ENCODE results near the gene CCR7.

The CCR7 gene

GRCh38 chr17:40535924-40536294 lies 29.4 kb downstream of the CCR7 start:
- CTCF ChIA-PET, result no interaction called here
- no peak for TF ChIP-seq CTCF (conservative IDR thresholded peaks at IDR 0.05; ENCODE audit: low read depth)
- DNase-seq (ENCODE audit: low spot score), result no peak
- POLR2A ChIA-PET (ENCODE audit: low non-redundant PET), result interaction anchor here (1.3 kb wide), 1 partner anchor 40 kb away, joined by 3 read pairs; no protein-coding TSS in a partner anchor
- peak overlapping the region; percentile 78 for H3K27ac ChIP-seq

DNA sequence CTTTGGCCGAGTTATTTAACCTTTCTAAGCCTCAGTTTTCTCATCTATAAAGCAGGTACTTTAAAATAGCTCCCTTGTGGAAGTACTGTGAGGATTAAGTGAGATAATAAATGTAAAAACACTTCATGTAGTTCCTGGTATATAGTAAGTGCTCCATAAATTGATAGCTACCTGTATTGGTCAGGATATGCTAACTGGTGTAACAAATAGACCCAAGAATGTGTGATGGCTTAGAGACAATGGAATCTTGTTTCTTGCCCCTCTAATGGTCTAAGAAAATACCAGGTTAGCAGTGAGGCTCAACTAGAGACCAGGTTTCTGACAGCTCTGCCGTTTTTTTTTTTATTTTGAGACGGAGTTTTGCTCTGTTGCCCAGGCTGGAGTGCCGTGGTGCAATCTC lies 29.8 kb downstream of the CCR7 start:
- H3K27ac ChIP-seq, result peak overlapping the region; percentile 78

GRCh38 chr17:40534371-40535189 lies 30.7 kb downstream of the CCR7 start:
- ChIA-PET CTCF (interaction anchor here (0.7 to 3.3 kb wide), 7 partner anchors 13 to 1961 kb away, joined by 3 to 26 read pairs (median 10); no protein-coding TSS in a partner anchor), POLR2A (ENCODE audit: low non-redundant PET) (interaction anchor here (0.6 to 1.3 kb wide), 4 partner anchors 35 to 92 kb away, joined by 3 to 4 read pairs (median 3); partner anchors contain the start of gene IGFBP4)
- H3K27ac ChIP-seq, result peak overlapping the region; percentile 71

More for the DNA sequence above, 29.8 kb downstream of the CCR7 start:
- POLR2A ChIA-PET (ENCODE audit: low non-redundant PET), result interaction anchor here (1.3 kb wide), 1 partner anchor 40 kb away, joined by 3 read pairs; no protein-coding TSS in a partner anchor
- no peak for DNase-seq (ENCODE audit: low spot score)
- CTCF ChIA-PET, result interaction anchor here (3.3 kb wide), 1 partner anchor 25 kb away, joined by 26 read pairs; no protein-coding TSS in a partner anchor
- no peak for TF ChIP-seq CTCF (conservative IDR thresholded peaks at IDR 0.05; ENCODE audit: low read depth)

DNA sequence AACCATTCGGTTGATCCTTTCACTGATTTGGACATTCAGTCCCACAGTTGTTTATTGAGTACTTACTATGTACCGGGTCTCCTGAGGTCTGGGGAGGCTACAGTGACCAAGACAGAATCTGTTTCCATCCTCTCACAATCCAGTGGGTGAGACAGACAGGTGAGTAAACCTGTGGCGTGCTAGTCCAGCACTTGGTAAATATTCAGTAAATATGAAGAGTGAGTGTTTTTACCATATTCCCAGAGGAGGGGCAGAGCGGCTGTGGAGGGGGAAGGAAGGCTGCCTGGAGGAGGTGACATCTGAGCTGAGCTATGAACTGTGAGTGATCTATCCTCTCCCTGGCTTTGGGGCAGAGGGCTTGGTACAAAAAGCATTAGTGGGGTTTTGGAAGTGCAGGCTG lies 31.4 kb downstream of the CCR7 start:
- no peak for DNase-seq (ENCODE audit: low spot score)
- no peak for TF ChIP-seq CTCF (conservative IDR thresholded peaks at IDR 0.05; ENCODE audit: low read depth)
- ChIA-PET CTCF (interaction anchor here (0.5 to 3.3 kb wide), 21 partner anchors 10 to 309 kb away, joined by 3 to 26 read pairs (median 7); partner anchors contain the start of genes IGFBP4 and TNS4), POLR2A (ENCODE audit: low non-redundant PET) (interaction anchor here (0.6 to 1.3 kb wide), 6 partner anchors 32 to 91 kb away, joined by 3 to 7 read pairs (median 4); partner anchors contain the start of genes IGFBP4 and TNS4)
- H3K27ac ChIP-seq, result peak overlapping the region; percentile 71

More at GRCh38 chr17:40534371-40535189, 30.7 kb downstream of the CCR7 start:
- no peak for TF ChIP-seq CTCF (conservative IDR thresholded peaks at IDR 0.05; ENCODE audit: low read depth)
- DNase-seq (ENCODE audit: low spot score), result no peak

GRCh38 chr17:40532520-40533253 lies 32.6 kb downstream of the CCR7 start:
- ChIA-PET CTCF (interaction anchor here (0.6 to 3.3 kb wide), 30 partner anchors 10 to 1047 kb away, joined by 3 to 26 read pairs (median 6); partner anchors contain the start of genes IGFBP4, TNS4 and TOP2A), POLR2A (ENCODE audit: low non-redundant PET) (interaction anchor here (0.6 to 1.9 kb wide), 8 partner anchors 19 to 91 kb away, joined by 3 to 7 read pairs (median 4); partner anchors contain the start of gene TNS4)
- DNase-seq (ENCODE audit: low spot score), result no peak
- no peak for TF ChIP-seq CTCF (conservative IDR thresholded peaks at IDR 0.05; ENCODE audit: low read depth)
- peak overlapping the region; percentile 71 for H3K27ac ChIP-seq

Data from RWPE1 (cell line).